HG03521 (cell line): ENCODE results near the gene CUL4A.

Experiments used
- ATAC-seq: cut with Tn5 transposase; IDR thresholded peaks from one replicate; pipeline ENCODE4 v1.9.1; 2021; ENCODE audit warnings: mild to moderate bottlenecking, moderate library complexity; ENCODE audit not compliant: unreplicated experiment

CUL4A gene

DNA sequence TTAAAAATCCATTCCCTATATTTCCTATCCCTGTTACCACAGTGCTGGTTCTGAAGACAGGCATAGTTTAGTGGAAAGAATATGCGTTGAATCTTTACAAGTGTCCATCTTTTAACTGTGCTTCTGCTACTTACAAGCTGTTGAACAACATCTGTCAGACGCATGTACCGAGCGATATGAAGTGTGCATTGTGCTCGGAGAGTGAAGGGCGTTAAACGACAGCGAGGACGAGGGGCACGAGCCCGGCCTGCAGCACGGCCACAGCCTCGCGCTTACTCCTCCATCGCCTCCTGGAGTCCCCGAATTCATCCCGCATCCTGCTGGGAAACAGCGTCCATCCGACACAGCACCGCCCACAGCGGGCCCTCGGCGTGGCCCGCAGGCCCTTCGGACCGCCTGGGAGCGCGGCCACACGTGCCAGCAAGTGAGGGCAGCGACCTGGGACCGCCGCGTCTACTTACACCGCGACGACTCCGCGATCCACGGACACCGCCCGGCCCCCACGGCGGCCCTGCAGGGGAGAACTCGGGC is 1.5 kb upstream of the CUL4A start:
- peak; percentile 3 for ATAC-seq

DNA sequence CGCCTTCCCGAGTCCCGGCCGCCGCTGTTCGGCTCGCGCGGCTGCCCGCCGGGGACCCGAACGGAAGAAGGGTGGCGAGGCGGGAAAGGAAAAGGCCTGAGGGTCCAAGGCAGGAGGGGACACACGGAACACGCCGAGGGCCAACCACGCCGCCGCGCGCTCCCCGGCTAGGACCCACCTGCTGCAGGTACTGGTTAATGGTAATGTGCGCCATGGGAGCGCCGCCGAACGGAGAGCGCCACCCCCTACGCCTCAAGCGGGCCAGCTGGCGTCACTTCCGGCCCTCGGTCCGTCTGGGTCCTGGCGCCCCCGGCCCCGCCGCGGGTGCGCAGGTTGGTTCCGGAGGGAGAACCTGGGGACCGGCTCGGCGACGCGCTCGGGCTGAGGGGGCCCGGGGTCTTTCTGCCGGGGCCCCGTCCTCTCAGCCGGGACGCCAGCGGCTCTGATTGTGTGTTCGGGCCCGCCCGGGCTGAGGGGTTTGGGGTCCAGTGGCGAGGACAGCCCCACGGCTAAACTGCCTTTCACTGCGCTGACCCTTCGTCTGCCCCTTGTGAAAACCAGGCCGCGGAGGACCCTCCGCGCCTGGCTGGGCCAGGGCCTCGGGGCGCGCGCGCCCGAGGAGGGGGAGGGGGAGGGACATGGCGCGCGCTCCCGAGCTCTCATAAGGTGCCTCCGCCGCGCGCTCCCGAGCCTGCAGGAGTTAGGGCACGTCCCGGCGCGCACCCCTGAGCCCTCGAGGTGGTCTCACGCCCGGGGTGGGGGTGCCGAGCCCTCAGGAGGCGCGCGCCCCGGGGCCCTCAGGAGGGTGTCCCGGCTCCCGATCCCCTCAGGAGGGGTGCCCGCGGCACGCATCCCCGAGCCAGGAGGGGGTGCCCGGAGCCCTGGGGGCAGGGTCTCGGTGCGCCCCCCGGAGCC is 735 bp upstream of the CUL4A start, which contains the start of gene PCID2:
Gene PCID2, minus strand, starts transcription at position 249 of the 915 bp plus-strand sequence. Its CDS starts 35 bp downstream, at position 214.
- ATAC-seq, result peak; percentile 68

DNA sequence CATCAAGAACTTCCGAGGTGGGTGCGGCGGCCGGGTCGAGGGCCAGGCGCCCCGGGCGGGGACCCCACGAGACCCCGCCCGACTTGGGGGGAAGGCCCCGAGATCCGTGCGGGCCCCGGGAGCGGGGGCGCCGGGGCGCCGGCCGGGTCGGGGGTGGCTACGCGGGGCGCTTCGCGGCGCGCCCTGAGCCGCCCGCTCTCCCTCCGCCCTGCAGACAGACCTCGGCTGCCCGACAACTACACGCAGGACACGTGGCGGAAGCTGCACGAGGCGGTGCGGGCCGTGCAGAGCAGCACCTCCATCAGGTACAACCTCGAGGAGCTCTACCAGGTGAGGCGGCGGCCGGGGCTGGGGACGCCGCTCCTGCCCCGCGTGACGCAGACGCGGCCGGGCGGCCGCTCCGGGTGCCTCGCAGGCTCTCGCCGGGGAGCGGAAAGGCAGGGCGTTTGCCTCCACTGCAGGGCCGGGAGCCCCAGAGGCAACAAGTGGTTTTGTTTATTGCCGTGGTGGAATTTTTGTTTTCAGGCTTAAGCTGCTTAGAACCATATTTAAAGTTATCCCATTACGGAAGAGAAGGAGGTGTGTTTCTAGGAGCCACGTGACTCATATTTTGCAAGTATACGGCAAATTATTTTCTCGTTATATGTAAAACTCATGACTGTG is 477 bp downstream of the CUL4A start:
- peak; percentile 33 for ATAC-seq

DNA sequence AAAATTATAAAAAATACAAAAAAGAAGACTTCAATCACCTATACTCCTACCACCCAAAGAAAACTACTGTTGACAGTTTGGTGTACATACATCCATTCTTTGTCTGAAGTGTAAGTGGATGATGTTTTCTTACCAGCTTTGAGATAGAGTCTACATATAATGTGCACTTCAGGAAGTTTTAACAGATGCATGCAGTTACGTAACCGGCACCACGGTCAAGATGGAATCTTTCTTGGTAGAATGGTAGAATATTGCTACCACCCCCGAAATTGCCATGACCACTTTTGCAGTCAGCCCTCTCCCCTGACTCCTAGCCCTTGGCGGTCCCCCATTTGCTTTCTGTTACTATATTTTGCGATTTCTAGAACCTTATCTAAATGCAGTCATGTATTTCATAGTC is 1.4 kb downstream of the CUL4A start:
- no peak for ATAC-seq

DNA sequence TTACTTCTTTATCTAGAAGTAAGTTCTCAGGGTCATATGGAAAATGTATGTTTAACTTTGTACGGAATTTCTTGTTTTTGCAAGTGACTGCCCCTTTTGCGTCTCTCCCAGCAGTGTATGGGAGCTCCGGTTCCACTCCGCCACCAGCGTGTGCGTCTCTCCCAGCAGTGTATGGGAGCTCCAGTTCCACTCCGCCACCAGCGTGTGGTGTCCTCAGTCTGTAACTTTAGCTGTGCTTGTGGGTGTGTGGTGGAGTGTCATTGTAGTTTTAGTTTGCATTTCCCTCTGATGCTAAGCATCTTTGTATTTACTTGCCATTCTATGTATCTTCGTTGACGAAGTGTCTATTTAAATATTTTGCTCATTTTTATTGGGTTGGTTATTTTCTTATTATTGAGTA is 2.4 kb downstream of the CUL4A start:
- no peak for ATAC-seq

DNA sequence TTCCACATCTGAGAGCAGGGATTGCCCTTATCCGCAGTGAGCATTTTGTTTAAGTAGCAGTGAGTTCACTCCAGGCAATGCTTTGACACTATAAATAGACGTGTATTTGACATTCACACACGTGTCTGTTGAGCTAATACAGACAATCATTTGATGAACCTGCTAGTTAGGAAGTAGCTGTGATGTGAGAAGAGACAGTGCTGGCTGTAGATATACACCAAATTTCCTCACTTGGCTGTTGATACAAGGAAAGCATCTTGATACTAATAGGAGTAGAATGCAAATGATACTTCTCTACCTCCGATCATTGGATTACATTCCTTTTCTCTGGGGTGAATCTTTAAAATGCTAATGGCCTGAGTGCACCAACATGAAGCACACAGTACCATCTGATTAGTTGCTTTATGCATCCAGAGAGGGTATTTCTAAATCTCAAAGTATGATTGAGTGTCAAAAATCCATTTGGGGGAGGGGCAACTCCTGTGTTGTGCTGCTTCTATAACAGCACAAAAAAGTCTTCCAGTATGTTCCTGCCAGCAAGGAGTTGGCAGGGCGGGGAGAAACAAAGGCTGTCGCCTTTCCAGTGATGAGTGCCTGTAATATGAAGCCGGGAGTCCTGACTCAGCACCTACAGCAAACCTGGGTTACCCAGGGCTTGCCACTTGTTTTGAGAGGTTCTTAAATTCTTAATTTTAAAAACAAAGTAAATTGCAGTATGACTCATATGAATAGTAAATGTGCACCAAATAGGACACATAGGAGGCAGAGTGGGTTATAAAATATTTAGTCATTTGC is 7.0 kb downstream of the CUL4A start:
- ATAC-seq, result no peak

DNA sequence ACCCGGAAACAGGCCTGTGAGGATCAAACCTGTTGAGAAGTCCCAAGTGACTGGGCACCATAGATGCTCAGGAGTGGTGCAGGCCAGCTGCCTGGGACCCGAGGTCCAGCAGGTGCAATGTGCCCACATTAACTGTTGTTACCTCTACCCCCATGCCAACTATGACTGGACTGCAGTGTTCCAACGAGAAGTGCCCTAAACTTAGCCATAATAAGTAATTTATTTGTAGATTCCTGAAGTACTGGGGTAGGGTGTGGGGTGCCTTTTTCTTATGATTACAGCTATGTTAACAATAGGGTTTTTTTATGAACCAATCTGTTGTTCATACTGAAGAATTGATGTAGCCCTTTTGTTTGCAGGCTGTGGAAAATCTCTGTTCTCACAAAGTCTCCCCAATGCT is 9.2 kb downstream of the CUL4A start:
- ATAC-seq, result no peak

DNA sequence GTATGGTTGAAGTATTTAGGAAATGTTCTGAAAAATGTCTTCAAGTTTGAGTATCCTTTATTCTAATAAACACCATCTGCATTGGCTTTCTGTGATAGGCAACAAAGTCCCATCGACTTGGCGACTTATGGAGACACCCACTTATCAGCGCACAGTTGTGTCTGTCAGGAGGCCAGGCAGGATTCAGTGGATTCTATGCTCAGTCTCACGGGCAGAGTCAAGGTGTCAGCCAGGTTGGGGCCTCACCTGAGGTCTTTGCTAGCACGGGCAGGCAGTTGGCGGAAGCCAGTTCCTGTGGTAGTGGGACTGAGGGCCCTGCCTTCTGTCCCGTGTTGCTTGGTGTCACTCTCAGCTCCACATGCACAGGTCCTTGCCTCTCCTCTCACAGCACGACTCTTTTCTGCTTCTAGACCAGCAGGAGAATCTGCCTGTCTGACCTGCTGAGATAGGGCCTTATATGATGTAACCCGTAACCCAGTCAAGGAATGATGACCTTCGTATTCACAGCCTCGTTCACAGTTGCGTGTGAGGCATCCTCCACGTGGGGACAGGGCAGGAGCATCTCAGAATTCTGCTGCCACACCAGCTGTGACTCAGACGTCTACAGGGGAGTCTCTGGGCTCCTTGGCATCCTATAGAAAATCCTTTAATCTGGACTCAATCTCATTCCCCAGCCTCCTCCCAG is 10.0 kb downstream of the CUL4A start:
- ATAC-seq, result no peak

DNA sequence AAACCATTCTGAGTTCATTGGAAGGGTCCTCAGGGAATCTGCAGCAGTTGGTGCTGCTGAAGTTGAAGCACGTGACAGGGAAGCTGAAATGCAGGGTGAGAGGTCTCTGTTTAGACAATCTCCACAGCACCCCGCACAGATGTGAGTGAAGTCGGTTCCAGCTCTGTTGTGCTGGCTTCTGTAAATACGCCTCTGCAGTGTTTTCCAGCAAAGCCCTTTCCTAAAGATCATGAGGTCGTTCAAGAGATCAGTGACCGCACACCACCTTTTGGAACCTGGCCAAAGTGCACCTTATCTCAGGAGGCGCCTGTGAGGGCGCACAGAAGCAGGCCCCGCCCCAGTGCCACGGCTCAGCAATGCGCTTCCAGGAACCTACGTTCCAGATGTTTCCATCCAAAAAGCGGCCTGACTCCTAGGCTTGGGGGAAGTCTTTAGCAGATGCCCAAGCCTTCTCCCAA is 10.8 kb downstream of the CUL4A start:
- no peak for ATAC-seq

DNA sequence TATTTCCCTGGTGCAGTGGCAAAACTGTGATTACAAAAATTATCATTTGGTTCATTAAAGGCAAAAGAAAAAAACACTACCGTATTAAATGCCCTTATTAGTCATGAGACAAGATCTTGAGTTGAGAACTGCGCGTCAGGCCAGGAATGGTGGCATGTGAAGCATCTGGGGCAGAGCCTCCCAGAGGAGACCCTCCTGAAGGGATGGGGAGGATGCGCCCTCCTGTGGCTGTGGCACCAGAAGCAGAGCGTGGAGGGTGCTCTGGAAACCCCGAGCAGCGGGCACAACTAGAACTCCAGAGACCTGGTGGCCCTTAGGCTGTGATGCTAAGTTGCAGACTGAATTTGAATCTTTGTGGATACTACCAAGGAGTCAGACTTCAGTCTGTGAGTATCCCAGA is 11.5 kb downstream of the CUL4A start:
- ATAC-seq, result no peak

DNA sequence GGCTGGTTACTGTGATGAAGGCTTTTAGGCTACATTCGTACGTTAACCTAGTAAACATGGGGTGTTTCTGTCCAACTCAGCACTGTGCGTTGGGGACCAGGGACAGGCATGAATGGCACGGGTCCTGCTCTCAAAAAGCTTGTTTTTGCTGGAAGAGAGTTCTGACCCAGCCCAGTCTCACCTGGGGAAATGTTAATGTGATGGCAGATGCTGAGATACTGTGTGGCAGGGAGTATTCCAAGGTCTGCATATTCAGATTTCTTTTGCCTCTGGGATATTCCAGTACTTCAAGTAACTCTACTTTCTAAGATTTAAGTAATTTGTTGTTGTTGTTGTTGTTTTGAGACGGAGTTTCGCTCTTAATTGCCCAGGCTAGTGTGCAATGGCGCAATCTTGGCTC is 13.7 kb downstream of the CUL4A start:
- no peak for ATAC-seq

DNA sequence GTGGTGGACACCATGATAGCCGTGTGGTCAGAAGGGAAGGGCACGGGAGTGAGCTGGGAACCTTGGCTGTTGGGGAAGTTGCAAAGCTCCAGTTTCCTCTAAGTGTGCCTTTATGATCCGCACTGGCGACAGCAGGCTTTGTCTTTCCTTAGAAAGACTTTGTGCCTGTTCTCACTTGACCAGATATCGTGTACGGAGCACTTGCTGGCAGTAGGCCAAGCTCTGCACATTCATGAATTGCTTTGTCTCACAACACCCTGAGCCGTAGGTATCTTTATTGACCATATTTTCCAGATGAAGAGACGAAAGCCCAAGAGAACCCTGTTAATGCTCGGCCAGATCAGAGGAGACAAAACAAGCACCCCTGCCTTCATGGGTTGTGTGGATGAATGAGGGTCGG is 15.1 kb downstream of the CUL4A start:
- no peak for ATAC-seq

DNA sequence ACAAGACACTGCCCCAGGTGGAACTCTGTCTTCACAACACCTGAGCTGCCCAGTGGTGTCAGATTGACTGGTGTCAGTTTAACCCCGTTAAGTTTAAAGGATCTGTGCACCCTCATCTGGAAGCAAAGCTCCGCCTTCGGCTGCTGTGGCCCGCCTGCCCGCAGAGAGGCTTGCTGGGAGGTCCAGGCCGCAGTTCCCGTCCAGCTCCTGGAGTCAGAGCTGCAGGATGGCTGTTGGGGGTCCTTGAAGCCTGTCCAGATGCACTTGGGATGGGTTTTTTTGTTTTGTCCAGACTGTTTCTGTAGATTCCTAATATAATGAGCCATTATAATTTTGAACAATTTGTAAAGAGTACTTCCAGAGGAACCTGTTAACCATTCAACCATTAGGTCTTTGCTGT is 16.1 kb downstream of the CUL4A start:
- no peak for ATAC-seq

DNA sequence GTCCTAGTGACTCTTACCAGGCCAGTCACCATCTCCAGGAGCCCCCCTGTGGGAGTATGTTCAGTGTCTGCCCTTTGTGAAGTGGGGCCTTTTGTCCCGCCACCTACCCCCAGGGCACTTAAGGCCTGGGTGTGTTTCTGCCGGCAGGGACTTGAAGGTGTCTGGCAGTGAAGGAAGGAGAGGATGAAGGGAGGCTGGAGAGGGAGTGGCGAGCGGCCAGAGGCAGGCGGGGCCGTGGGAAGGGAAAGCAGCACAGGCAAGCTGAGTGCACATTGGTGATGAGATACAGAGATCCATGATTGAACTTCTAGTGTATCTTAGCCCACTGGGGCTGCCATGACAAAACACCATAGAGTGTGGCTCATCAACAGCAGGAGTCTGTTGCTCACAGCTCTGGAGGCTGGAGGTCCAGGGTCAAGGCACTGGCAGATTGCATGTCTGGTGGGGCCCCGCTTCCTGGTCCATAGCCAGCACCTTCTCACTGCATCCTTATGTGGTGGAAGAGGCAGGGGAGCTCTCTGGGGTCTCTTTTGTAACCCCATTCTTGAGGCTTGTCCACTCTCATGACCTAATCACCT is 17.5 kb downstream of the CUL4A start:
- no peak for ATAC-seq

DNA sequence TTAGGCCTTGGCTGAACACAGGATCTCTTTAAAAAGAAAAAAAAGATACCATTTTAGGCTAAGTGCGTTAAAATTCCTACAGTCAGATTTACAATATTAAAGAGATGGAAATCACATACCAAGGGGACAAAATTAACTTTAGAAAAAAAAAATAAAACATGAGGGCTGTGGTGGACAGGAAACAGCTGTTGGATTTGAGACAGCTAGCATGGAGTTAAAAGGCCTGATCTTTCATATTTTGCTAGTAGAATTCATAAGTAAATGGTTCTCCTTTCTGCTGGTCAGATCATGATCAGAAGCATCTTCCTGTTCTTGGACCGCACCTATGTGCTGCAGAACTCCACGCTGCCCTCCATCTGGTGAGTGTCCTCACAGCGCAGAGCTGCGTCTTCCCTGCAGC is 19.7 kb downstream of the CUL4A start:
- ATAC-seq, result no peak

DNA sequence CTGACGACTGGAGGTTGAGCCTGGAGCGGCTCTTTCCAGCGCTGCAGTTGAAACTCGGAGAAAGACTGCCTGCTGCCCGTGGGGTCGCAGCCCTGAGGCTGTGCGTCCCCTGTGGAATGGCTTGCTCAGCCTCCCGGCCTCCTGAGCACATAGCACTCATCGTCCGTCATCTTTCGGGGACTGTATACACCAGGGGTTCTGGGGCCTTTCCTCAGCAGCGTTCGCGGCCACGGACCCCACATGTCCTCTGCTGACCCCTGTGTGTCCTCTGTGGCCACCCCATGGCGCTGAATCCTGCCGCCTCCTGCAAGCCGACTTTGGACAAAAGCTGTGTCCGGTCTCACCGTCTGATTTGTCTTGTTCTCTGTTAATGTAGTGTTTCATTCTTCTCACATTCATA is 20.4 kb downstream of the CUL4A start:
- ATAC-seq, result no peak

DNA sequence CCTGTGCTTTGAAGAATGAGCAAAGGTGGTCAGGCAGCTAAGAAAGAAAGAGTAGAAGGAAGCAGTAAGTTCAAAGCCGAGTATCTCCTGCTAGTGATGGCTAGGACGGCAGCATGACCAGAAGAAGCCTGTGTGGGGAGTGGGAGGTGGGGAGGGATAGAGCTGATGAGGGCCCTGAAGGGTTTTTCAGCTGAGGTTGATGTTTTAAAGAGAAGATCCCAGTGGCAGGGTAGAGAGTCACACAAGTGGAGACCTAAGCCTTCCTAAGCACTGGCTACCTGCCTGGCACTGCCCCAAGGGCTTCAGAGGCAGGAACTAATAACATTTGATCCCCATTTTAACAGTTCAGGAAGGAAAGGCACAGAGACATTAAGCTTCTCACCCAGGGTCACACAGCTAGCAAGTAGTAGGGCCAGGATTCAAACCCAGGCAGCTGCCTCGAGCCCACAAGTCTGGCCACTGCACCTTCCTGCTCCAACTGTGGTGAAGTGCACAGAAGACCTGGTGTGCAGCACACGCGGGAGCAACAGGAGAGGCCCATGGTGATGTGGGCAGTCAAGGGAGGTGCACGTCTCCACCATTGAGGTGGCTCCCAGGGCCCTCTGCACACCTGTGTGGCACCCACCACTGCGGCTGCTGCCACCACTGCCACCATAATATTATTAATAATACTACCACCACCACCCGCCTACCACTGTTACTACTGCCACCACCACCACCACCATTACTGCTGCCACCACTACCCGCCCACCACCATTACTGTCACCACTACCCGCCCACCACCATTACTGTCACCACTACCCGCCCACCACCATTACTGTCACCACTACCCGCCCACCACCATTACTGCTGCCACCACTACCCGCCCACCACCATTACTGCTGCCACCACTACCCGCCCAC is 22.1 kb downstream of the CUL4A start:
- ATAC-seq, result no peak

DNA sequence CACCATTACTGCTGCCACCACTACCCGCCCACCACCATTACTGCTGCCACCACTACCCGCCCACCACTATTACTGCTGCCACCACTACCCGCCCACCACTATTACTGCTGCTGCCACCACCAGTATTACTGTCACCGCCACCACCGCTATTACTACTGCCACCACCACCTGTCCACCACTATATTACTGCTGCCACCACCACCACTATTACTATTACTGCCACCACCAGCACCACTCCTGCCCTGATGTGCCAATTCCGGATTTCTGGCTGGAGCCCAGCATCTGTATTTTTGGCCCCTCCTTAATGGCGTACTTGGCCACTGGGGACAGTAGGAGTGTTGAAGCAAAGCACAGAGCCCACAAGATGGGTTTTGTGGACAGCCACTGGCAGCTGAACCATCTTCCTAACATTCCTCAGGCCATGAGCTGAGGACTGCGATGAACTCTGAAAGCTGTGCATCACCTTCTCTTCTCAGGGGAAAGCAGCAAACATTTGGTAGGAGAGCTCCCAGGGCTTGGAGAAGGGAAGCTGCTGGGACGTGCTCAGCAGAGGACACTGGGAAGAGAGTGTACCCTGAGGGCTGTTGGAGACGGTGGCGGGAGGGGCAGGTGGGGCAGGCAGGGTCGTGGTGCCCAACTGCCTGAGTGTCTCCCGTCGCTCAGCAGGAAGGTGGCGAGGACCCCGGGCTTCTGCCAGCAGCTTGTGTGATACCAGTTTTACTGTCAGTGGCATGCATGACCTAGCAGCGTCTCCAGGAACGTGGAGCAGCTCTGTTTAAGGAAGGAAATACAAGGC is 23.0 kb downstream of the CUL4A start:
- no peak for ATAC-seq
